ENCODE results near the gene HTT-AS.

The HTT-AS gene

GRCh38 chr4:3091464-3091863 lies 17.1 kb upstream of the HTT-AS start:
- Histone ChIP-seq H3K9ac (no peak overlapping the region), H2AFZ (no peak overlapping the region), H3K27ac (no peak overlapping the region), H3K79me2 (peaks cover under 1% of the 10 kb centered on the region), H3K4me1 (no peaks in the 10 kb centered on the region), H3K4me2 (ENCODE audit: low read length) (no peak overlapping the region), H3K9me3 (ENCODE audit: control insufficient read depth, low read length) (no peaks in the 10 kb centered on the region), H3K36me3 (ENCODE audit: control insufficient read depth, insufficient read depth, low read length) (no peaks in the 10 kb centered on the region), H3K4me3 (ENCODE audit: low read depth, low read length) (no peak overlapping the region), H3K27me3 (ENCODE audit: control insufficient read depth, insufficient read depth, low read length) (no peaks in the 10 kb centered on the region)
- no peak for TF ChIP-seq CTCF (IDR thresholded peaks at IDR 0.05)

GRCh38 chr4:3087115-3087797 lies 12.9 kb upstream of the HTT-AS start:
- Histone ChIP-seq H3K27ac (no peak overlapping the region), H3K79me2 (peaks cover 16% of the 10 kb centered on the region), H3K36me3 (ENCODE audit: control insufficient read depth, insufficient read depth, low read length) (no peaks in the 10 kb centered on the region), H2AFZ (no peak overlapping the region), H3K4me1 (no peaks in the 10 kb centered on the region), H3K27me3 (ENCODE audit: control insufficient read depth, insufficient read depth, low read length) (no peaks in the 10 kb centered on the region), H3K4me3 (ENCODE audit: low read depth, low read length) (no peak overlapping the region), H3K9me3 (ENCODE audit: control insufficient read depth, low read length) (no peaks in the 10 kb centered on the region), H3K9ac (no peak overlapping the region), H3K4me2 (ENCODE audit: low read length) (no peak overlapping the region)
- no peak for TF ChIP-seq CTCF (IDR thresholded peaks at IDR 0.05)

- Histone ChIP-seq H3K79me2 (peaks cover 19% of the 10 kb centered on the region), H3K27ac (no peak overlapping the region), H3K27me3 (ENCODE audit: control insufficient read depth, insufficient read depth, low read length) (no peaks in the 10 kb centered on the region), H3K9me3 (ENCODE audit: control insufficient read depth, low read length) (no peaks in the 10 kb centered on the region), H3K4me1 (no peaks in the 10 kb centered on the region), H3K4me2 (ENCODE audit: low read length) (no peak overlapping the region), H3K36me3 (ENCODE audit: control insufficient read depth, insufficient read depth, low read length) (no peaks in the 10 kb centered on the region), H2AFZ (no peak overlapping the region), H3K9ac (no peak overlapping the region), H3K4me3 (ENCODE audit: low read depth, low read length) (no peak overlapping the region)
- no peak for TF ChIP-seq CTCF (IDR thresholded peaks at IDR 0.05)
These were observed 11.8 kb upstream of the HTT-AS start for GRCh38 chr4:3085948-3086670.

- Histone ChIP-seq H2AFZ (no peak overlapping the region), H3K4me3 (ENCODE audit: low read depth, low read length) (no peak overlapping the region), H3K27me3 (ENCODE audit: control insufficient read depth, insufficient read depth, low read length) (no peaks in the 10 kb centered on the region), H3K27ac (no peak overlapping the region), H3K9ac (no peak overlapping the region), H3K4me2 (ENCODE audit: low read length) (no peak overlapping the region), H3K9me3 (ENCODE audit: control insufficient read depth, low read length) (no peaks in the 10 kb centered on the region), H3K36me3 (ENCODE audit: control insufficient read depth, insufficient read depth, low read length) (no peaks in the 10 kb centered on the region), H3K79me2 (peaks cover 33% of the 10 kb centered on the region), H3K4me1 (no peaks in the 10 kb centered on the region)
- TF ChIP-seq CTCF (IDR thresholded peaks at IDR 0.05), result no peak
These were observed 9.4 kb upstream of the HTT-AS start for GRCh38 chr4:3083732-3084131.
